AG09309 (cell line): Measurements from ENCODE around the gene MGAT5.

Experiments used
- DNase-seq: peaks from one replicate; pipeline ENCODE4 v3.0.0-alpha.2; 2010; ENCODE audit warnings: low read depth
- H3K4me3 ChIP-seq: 2 replicates; pipeline ENCODE4 v1.5.1; 2011; ENCODE audit warnings: mild to moderate bottlenecking, low read depth, low read length, moderate library complexity; ENCODE audit not compliant: control insufficient read depth
- CTCF ChIP-seq: IDR thresholded peaks from 2 replicates; pipeline ENCODE4 v1.5.1; 2011; ENCODE audit warnings: mild to moderate bottlenecking, low read depth, low read length, inconsistent platforms; ENCODE audit not compliant: insufficient read depth, control insufficient read depth; ENCODE audit errors: missing control alignments

MGAT5 gene

GRCh38 chr2:134372611-134373131 is 118.8 kb downstream of the MGAT5 start:
- peak; percentile 70 for DNase-seq
- no peak for TF ChIP-seq CTCF

GRCh38 chr2:134375935-134376334 is 122.1 kb downstream of the MGAT5 start:
- peak; percentile 49 for TF ChIP-seq CTCF
- DNase-seq, result peak; percentile 52
- H3K4me3 ChIP-seq, result no peak overlapping the region

More at GRCh38 chr2:134372611-134373131, 118.8 kb downstream of the MGAT5 start:
- no peak overlapping the region for H3K4me3 ChIP-seq

GRCh38 chr2:134377730-134378129 is 123.9 kb downstream of the MGAT5 start:
- no peak for DNase-seq
- no peak overlapping the region for H3K4me3 ChIP-seq
- no peak for TF ChIP-seq CTCF

- DNase-seq, result no peak
- no peak for TF ChIP-seq CTCF
- H3K4me3 ChIP-seq, result no peak overlapping the region
Observed at GRCh38 chr2:134379293-134379692, 125.4 kb downstream of the MGAT5 start.

GRCh38 chr2:134379722-134380121 is 125.8 kb downstream of the MGAT5 start:
- no peak for TF ChIP-seq CTCF
- H3K4me3 ChIP-seq, result no peak overlapping the region
- DNase-seq, result no peak

- TF ChIP-seq CTCF, result no peak
- H3K4me3 ChIP-seq, result no peak overlapping the region
- no peak for DNase-seq
Observed at GRCh38 chr2:134381141-134381540, 127.3 kb downstream of the MGAT5 start.

GRCh38 chr2:134384131-134384530 is 130.3 kb downstream of the MGAT5 start:
- no peak for TF ChIP-seq CTCF
- H3K4me3 ChIP-seq, result no peak overlapping the region
- no peak for DNase-seq
